ENCODE results near the gene DCLRE1C.
"Not testable (repeated sequence)": the region's sequence is repeated elsewhere in the genome, so short reads cannot be mapped to it uniquely, and the experiment has no call there.

Gene DCLRE1C

GRCh38 chr10:14947268-14947667 is 6.6 kb downstream of the DCLRE1C start:
- no peak for DNase-seq (ENCODE audit: extremely low read depth in 1 of 2, low read depth in 1 of 2)

- DNase-seq (ENCODE audit: extremely low read depth in 1 of 2, low read depth in 1 of 2) = no peak
Observed at GRCh38 chr10:14945108-14945507, 8.8 kb downstream of the DCLRE1C start.

DNA sequence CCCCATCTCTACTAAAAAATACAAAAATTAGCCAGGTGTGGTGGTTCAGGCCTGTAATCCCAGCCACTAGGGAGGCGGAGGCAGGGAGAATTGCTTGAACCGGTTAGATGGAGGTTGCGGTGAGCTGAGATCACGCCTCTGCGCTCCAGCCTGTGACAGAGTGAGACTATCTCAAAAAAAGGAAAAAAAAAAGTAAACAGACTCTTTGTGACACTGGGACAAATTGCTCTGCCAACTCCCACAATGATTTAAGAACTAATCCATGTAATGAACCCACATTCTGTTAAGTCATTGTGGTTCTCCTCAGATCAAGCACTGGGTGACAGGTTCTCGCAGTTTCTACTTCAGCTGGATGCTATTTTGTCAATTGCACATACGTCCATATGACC is 11.0 kb downstream of the DCLRE1C start:
- not testable (repeated sequence) for DNase-seq (ENCODE audit: extremely low read depth in 1 of 2, low read depth in 1 of 2)

GRCh38 chr10:14942147-14942949 is 11.5 kb downstream of the DCLRE1C start:
- not testable (repeated sequence) for DNase-seq (ENCODE audit: extremely low read depth in 1 of 2, low read depth in 1 of 2)

DNA sequence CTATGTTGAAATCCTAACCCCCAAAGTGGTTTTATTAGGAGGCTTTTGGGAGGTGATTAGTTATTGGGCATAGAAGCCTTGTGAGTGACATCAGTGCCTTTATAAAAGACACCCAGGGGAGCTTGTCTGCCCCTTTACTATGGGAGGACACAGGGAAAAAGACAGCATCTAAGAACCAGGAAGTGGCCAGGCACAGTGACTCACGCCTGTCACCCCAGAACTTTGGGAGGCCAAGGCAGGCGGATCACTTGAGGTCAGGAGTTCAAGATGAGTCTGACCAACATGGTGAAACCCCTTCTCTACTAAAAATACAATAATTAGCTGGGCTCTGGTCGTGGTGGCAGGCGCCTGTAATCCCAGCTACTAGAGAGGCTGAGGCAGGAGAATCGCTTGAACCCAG is 14.9 kb downstream of the DCLRE1C start:
- peak; percentile 14 to 32 for DNase-seq (ENCODE audit: extremely low read depth in 1 of 2, low read depth in 1 of 2)

DNA sequence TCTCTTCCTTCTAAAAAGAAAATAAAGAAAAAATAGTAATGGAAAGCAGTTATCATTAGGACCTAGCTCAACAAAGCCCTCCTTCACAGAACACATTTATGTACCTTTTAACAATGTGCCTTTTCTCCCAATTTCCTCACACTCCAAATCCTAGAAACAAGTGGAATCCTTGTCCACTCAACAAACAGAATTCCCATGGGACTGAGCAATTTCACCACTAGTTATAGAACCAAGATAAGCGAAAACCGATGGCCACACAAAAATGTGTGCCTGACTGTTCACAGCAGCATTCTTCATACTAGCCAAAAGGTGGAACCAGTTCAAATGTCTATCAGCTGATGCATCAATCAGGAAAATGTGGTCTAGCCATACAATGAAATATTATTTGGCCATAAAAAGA is 17.3 kb downstream of the DCLRE1C start:
- DNase-seq (ENCODE audit: extremely low read depth in 1 of 2, low read depth in 1 of 2) = no peak

- DNase-seq (ENCODE audit: extremely low read depth in 1 of 2, low read depth in 1 of 2) = no peak
Observed at GRCh38 chr10:14930610-14931009, 23.3 kb downstream of the DCLRE1C start.

GRCh38 chr10:14926722-14927416 is 27.0 kb downstream of the DCLRE1C start:
- DNase-seq (ENCODE audit: extremely low read depth in 1 of 2, low read depth in 1 of 2) = no peak

GRCh38 chr10:14926061-14926470 is 27.8 kb downstream of the DCLRE1C start:
- no peak for DNase-seq (ENCODE audit: extremely low read depth in 1 of 2, low read depth in 1 of 2)

DNA sequence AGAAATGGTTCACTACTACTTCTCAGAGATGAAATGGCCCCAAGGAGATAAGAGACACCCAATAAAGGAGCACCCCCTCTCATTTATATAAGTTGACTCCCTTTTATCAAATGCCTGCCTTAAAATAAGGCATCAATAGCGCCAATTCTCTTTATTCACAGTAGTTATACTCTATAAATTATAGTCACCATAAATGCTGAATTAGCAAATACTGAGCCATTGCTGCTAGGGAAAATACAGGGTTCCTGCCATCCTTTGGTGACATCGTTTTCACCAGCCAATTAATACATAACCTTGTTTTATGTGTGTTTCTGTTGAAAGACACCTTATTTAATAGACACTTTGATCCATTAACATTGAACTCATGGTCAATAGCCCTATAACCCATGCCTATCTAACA is 28.6 kb downstream of the DCLRE1C start:
- DNase-seq (ENCODE audit: extremely low read depth in 1 of 2, low read depth in 1 of 2) = no peak

GRCh38 chr10:14924013-14924412 is 29.9 kb downstream of the DCLRE1C start:
- DNase-seq (ENCODE audit: extremely low read depth in 1 of 2, low read depth in 1 of 2) = no peak

DNA sequence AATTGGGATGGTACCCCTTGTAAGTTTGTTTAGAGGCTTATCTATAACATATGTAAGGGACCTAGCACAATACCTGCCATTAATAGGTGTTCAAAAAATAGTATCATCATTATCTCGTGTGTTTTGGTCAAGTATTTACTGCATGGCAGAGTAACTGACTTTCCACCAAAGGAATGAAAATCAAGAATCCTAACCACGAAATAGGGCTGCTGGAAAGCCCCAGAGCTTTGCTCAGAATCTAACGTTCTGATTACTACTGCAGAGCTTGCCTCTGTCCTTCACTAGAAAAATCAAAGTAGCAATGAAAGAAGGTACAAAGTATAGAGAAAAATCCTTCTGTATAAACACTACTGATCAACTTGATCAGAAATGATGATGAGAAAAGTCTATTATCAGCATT is 34.9 kb downstream of the DCLRE1C start:
- no peak for DNase-seq (ENCODE audit: extremely low read depth in 1 of 2, low read depth in 1 of 2)

DNA sequence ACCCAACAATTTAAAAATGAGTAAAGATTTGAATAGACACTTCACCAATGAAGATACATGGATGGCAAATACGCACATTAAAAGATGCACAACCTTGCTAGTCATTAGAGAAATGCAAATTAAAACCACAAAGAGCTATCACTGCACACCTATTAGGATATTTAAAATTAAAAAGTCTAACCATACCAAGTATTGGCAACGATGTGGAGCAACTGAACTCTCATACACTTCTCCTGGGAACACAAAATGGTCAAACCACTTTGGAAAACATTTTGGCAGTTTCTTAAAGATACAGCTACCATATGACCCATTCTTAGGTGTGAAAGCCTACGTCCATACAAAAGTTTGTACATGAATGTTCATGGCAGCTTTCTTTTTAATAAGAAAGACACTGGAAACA is 36.1 kb downstream of the DCLRE1C start:
- DNase-seq (ENCODE audit: extremely low read depth in 1 of 2, low read depth in 1 of 2) = no peak

DNA sequence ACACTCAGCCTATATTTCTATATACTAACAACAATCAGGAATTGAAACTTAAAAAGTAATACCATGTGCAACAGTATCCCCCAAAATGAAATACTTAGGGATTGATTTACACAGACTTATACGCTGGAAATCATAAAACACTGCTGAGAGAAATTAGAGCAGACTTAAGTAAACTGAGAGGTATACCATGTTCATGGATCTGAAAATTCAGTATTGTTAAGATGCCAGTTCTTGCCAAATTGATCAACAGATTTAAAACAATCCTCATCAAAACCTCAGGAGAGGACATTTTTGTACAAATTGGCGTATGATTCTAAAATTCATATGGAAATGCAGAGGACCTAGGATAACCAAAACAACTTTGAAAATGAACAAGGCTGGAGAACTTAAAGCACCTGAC is 37.3 kb downstream of the DCLRE1C start:
- no peak for DNase-seq (ENCODE audit: extremely low read depth in 1 of 2, low read depth in 1 of 2)

GRCh38 chr10:14911801-14912200 is 42.1 kb downstream of the DCLRE1C start:
- no peak for DNase-seq (ENCODE audit: extremely low read depth in 1 of 2, low read depth in 1 of 2)

GRCh38 chr10:14910953-14911352 is 42.9 kb downstream of the DCLRE1C start:
- DNase-seq (ENCODE audit: extremely low read depth in 1 of 2, low read depth in 1 of 2) = no peak

DNA sequence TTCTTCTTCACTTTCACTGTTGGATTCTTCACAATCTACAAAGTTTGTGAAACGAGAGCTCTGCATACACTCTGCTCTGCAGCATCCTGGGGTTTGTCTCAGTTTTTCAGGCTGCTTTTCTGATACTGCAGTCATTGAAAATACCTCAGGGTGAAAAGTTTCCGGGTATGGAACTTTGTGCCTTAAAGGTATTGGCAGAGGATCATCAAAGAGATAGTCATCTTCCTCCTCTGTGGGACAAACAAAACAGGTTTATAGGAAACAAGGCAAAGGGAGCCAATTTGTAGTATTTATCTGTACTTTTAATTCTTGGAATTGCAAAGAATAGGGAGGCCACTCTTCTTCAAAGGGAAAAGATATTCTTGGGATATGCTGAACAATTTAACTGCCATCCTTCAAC is 44.8 kb downstream of the DCLRE1C start:
- DNase-seq (ENCODE audit: extremely low read depth in 1 of 2, low read depth in 1 of 2) = no peak

- not testable (repeated sequence) for DNase-seq (ENCODE audit: extremely low read depth in 1 of 2, low read depth in 1 of 2)
Observed at GRCh38 chr10:14907591-14907990, 46.3 kb downstream of the DCLRE1C start.

DNA sequence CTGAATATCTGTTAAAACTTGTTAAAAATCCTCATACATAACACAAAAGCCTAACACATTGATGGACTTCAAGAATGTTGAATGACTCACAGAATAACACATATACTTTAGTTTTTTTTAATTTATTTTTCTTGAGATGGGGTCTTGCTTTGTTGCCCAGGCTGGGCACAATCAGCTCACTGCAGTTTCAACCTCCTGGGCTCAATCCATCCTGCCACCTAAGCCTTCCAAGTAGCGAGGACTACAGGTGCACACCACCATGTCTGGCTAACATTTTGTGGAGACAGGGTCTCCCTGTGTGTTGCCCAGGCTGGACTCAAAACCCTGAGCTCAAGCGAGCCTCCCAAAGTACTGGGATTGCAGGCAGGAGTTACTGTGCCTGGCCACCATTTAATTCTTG is 47.1 kb downstream of the DCLRE1C start:
- no peak for DNase-seq (ENCODE audit: extremely low read depth in 1 of 2, low read depth in 1 of 2)

DNA sequence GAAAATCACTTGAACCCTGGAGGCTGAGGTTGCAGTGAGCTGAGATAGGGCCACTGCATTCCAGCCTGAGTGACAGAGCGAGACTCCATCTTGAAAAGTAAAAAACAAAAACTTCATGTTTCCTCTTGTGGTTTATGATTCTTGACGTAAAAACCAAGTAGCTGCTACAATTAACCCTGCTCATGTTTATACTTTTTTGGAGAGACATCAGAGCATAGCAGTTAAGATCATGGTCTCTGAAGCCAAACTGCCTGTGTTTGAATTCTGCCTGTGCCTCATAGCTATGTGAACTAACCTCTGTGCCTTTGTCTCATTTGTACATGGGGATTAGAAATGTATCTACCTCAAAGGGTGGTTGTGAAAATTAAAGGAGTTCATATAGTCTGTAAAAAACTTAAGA is 48.0 kb downstream of the DCLRE1C start:
- DNase-seq (ENCODE audit: extremely low read depth in 1 of 2, low read depth in 1 of 2) = no peak

- no peak for DNase-seq (ENCODE audit: extremely low read depth in 1 of 2, low read depth in 1 of 2)
Observed at GRCh38 chr10:14904864-14905263, 49.0 kb downstream of the DCLRE1C start.

- DNase-seq (ENCODE audit: extremely low read depth in 1 of 2, low read depth in 1 of 2) = no peak
Observed at GRCh38 chr10:14904316-14904732, 49.6 kb downstream of the DCLRE1C start.

All from stimulated activated CD8-positive, alpha-beta memory T cell treated with anti-CD3 and anti-CD28 coated beads, Interleukin-7, amount 100 ng/mL, for 48 hours (primary cell).